ENCODE measurements around the gene APBA2.

DNA sequence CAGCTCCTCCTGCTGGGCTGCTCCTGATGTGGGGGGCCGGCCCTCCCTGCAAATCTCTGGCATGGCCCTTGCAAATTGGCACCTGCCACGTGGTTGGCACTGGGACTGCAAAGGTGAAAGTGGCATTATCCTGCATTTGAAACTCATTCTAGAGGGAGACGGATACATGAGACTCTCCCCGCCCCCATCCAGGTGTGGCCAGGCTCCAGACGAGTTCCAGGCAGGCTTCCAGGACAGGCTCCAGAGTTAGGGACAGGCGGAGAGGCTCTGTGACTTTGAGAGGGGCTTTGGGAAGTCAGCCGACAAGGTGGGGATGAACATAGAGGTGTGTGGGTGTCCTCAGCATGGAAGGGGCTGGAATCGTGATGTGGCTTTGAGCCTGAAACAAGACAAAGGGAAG is 178.5 kb downstream of the APBA2 start:
- TF ChIP-seq, protein P1, sequence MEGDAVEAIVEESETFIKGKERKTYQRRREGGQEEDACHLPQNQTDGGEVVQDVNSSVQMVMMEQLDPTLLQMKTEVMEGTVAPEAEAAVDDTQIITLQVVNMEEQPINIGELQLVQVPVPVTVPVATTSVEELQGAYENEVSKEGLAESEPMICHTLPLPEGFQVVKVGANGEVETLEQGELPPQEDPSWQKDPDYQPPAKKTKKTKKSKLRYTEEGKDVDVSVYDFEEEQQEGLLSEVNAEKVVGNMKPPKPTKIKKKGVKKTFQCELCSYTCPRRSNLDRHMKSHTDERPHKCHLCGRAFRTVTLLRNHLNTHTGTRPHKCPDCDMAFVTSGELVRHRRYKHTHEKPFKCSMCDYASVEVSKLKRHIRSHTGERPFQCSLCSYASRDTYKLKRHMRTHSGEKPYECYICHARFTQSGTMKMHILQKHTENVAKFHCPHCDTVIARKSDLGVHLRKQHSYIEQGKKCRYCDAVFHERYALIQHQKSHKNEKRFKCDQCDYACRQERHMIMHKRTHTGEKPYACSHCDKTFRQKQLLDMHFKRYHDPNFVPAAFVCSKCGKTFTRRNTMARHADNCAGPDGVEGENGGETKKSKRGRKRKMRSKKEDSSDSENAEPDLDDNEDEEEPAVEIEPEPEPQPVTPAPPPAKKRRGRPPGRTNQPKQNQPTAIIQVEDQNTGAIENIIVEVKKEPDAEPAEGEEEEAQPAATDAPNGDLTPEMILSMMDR (IDR thresholded peaks at IDR 0.05), result no peak
- TF ChIP-seq POLR2A (IDR thresholded peaks at IDR 0.05; ENCODE audit: low read depth) (no peak), EP300 (IDR thresholded peaks at IDR 0.05) (no peak)
